EH (cell line): ENCODE measurements around the gene OCLN.
"Not testable (repeated sequence)": the region's sequence is repeated elsewhere in the genome, so short reads cannot be mapped to it uniquely, and the experiment has no call there.

Experiments
- DNase-seq: peaks from one replicate; pipeline ENCODE4 v3.0.0-alpha.2; 2015; ENCODE audit warnings: low read depth

Gene OCLN, protein sequence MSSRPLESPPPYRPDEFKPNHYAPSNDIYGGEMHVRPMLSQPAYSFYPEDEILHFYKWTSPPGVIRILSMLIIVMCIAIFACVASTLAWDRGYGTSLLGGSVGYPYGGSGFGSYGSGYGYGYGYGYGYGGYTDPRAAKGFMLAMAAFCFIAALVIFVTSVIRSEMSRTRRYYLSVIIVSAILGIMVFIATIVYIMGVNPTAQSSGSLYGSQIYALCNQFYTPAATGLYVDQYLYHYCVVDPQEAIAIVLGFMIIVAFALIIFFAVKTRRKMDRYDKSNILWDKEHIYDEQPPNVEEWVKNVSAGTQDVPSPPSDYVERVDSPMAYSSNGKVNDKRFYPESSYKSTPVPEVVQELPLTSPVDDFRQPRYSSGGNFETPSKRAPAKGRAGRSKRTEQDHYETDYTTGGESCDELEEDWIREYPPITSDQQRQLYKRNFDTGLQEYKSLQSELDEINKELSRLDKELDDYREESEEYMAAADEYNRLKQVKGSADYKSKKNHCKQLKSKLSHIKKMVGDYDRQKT

GRCh38 chr5:69492391-69492922 is at the start of gene OCLN:
OCLN (plus strand) TSS chr5:69492790; CDS start chr5:69504245, 11,455 bp downstream.
- peak; percentile 14 for DNase-seq

GRCh38 chr5:69444127-69444754 is 48.3 kb upstream of the OCLN start:
- no peak for DNase-seq

- no peak for DNase-seq
Measured at GRCh38 chr5:69449511-69449910, 43.1 kb upstream of the OCLN start.

- peak; percentile 87 for DNase-seq
Measured at GRCh38 chr5:69450116-69450515, 42.5 kb upstream of the OCLN start.

- DNase-seq, result not testable (repeated sequence)
Measured at GRCh38 chr5:69450527-69450926, 42.1 kb upstream of the OCLN start.

- DNase-seq, result no peak
Measured at GRCh38 chr5:69451941-69452647, 40.5 kb upstream of the OCLN start.

GRCh38 chr5:69453487-69453886 is 39.1 kb upstream of the OCLN start:
- DNase-seq, result not testable (repeated sequence)

- no peak for DNase-seq
Measured at GRCh38 chr5:69454460-69455249, 37.9 kb upstream of the OCLN start.

GRCh38 chr5:69455428-69455988 is 37.1 kb upstream of the OCLN start:
- DNase-seq, result not testable (repeated sequence)

DNA sequence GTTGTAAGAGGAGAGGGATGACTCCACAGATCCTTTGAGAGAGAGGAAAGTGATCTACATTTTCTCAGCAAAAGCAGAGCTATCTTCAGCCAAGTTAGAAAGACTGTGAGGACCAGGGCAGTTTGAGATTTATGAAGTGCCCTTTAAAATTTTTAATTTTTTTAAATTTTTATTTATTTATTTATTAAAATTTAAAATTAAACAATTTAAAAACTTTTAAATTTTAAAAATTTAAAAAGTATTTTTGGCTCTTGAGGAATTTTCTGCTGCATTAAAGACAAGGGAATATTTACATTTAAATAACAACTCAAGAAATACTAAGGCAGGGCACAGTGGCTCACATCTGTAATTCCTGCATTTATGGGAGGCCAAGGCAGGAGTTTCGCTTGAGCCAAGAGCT is 30.4 kb upstream of the OCLN start:
- DNase-seq, result no peak

GRCh38 chr5:69466375-69466774 is 26.2 kb upstream of the OCLN start:
- DNase-seq, result not testable (repeated sequence)

- no peak for DNase-seq
Measured at GRCh38 chr5:69467442-69468225, 25.0 kb upstream of the OCLN start.

- no peak for DNase-seq
Measured at GRCh38 chr5:69468631-69469030, 24.0 kb upstream of the OCLN start.

GRCh38 chr5:69471516-69471915 is 21.1 kb upstream of the OCLN start:
- not testable (repeated sequence) for DNase-seq

DNA sequence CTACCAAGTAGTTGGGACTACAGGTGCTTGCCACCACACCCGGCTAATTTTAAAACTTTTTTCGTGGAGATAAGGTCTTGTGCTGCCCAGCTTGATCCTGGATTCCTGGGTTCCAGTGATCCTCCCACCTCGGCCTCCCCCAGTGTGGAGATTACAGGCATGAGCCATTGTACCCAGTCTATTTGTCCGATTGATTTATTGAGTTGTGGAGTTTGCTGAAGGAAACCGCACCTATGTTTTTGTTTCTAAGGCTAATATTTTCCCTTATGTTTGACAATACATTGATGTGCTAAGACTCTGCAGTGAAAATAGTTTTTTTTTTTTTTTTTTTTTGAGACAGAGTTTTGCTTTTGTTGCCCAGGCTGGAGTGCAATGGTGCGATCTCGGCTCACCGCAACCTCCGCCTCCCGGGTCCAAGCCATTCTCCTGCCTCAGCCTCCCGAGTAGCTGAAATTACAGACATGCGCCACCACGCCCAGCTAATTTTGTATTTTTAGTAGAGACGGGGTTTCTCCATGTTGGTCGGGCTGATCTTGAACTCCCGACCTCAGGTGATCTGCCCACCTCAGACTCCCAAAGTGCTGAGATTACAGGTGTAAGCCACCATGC is 20.0 kb upstream of the OCLN start:
- not testable (repeated sequence) for DNase-seq

- DNase-seq, result no peak
Measured at GRCh38 chr5:69477170-69477569, 15.4 kb upstream of the OCLN start.

GRCh38 chr5:69478296-69478695 is 14.3 kb upstream of the OCLN start:
- not testable (repeated sequence) for DNase-seq

GRCh38 chr5:69484891-69485290 is 7.7 kb upstream of the OCLN start:
- DNase-seq, result peak; percentile 47

- DNase-seq, result no peak
Measured at GRCh38 chr5:69485471-69485870, 7.1 kb upstream of the OCLN start.

DNA sequence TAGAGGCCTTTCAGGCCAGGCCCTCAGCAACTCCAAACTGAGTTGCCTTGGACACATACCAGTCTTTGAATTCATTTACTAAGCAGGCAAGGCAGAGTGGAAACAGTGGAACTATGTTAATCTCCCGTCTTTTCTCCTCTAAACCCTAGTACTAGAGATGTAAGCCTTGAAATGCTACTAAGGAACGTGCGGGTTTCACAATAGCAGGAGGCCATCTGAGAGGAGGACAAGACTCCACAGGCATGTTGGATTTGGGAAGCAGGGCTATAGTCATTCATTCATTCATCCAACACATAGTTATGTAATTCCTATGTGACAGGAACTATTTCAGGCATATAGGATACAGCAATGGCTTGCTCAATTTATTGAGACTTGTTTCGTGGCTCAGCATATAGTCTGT is 3.3 kb upstream of the OCLN start:
- DNase-seq, result no peak
